Activated CD4-positive, CD25-positive, alpha-beta regulatory T cell treated with anti-CD3 and anti-CD28 coated beads, Interleukin-2, amount 50 U/mL, for 16 hours (primary cell): Measurements from ENCODE around the gene GPR62.

Experiments
- DNase-seq: peaks from one replicate; pipeline ENCODE4 v3.0.0-alpha.2; 2020; ENCODE audit warnings: low read depth, low spot score

Gene GPR62

DNA sequence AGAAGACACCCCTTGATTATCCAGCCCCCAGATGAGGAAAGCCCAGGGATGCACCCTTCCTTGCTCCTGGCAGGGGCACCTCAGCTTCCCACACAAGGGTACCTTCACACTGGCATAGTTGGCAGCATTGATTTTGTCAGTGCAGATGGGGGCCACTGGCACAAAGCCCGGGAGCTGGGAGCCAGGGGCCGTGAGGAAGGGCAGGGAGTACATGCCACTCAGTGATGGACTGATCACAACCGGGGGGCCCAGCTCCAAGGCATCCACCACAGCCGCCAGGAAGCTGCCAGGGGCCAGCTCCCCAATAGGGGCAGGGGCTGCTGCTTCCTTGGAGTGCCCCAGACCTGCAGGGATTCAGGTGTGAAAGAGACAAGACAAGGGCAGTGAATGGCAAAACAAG lies 14.7 kb downstream of the GPR62 start:
- no peak for DNase-seq

GRCh38 chr3:51970606-51971300 lies 15.6 kb downstream of the GPR62 start:
- DNase-seq = no peak

- DNase-seq = no peak
Observed at GRCh38 chr3:51971350-51971749, 16.2 kb downstream of the GPR62 start.

- DNase-seq = no peak
Observed at GRCh38 chr3:51974277-51974962, 19.2 kb downstream of the GPR62 start.

GRCh38 chr3:51974963-51975851 lies 20.0 kb downstream of the GPR62 start, which contains the start of gene ABHD14A:
ABHD14A (plus strand) TSS chr3:51975064; CDS start chr3:51975136, 72 bp downstream.
- peak; percentile 38 for DNase-seq

GRCh38 chr3:51975852-51976549 lies 20.8 kb downstream of the GPR62 start:
- no peak for DNase-seq

- DNase-seq = no peak
Observed at GRCh38 chr3:51977446-51978142, 22.4 kb downstream of the GPR62 start.

DNA sequence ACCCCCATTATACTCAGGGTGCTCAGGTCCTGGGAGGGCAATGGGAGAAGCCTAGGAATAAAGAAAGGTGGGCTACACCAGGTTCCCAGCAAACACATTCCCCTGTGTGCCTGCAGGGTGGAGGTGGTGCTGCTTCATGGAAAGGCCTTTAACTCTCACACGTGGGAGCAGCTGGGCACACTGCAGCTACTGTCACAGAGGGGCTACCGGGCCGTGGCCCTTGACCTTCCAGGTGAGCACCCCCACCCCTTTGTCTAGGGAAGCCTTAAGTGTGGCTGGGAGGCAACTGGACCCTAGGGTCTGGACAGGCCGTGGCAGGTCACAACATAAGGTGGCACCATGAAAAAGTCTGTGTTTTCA lies 22.9 kb downstream of the GPR62 start:
- no peak for DNase-seq

- DNase-seq = no peak
Observed at GRCh38 chr3:51980253-51980652, 25.1 kb downstream of the GPR62 start.

DNA sequence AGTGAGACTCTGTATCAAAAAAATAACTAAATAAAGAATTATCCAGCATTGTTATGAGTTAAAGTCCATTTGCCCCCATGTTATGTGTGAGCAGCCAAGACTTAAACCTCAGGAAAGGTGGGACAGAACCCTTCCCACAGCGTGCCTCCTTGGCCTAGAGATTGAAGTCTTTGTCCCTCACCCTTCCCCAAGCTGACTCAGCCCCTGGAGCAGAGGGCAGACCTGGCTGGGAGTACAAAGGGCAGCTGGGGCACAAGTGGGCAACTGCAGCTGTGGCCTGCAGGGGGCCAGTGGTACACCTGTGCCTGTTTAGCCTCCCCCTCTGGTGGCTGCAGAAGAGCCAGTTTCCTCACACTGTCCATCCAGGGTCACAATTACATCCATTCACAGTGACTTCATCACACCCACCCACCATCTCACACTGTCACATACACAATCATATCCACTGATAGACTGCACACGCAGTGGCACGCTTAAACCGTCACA lies 27.2 kb downstream of the GPR62 start:
- no peak for DNase-seq

- peak; percentile 42 for DNase-seq
Observed at GRCh38 chr3:51982838-51983577, 27.8 kb downstream of the GPR62 start, which contains the start of gene ACY1. ACY1 (plus strand) TSS chr3:51983535; CDS start chr3:51984065, 530 bp downstream.

DNA sequence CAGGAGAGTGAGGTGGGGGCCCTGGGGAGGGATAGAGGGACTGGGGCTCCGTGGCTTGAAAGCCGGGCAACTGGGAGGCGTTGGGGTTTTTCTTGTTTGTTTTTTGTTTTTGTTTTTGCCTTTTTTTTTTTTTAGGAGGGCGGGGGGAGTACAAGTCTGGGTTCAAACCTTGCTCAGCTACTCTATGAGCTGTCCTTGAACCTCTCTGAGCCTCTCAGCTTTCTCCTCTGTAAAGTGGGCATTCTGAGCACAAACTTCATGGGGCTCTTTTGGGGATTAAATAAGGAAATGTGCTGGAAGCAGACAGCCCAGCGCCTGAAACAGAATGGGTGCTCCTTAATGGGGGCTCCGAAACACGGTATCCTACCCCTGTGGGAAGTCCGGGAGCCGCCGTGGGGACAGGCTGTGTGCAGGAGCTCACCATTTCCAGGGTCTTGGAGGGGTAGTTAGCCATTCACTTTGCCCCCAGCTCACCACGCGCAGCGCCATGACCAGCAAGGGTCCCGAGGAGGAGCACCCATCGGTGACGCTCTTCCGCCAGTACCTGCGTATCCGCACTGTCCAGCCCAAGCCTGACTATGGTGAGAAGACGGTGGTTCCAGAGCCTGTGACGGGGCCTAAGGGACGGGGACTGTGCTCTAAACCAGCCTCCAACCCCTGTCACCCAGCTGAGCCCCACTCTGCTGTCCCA lies 28.5 kb downstream of the GPR62 start:
- no peak for DNase-seq

GRCh38 chr3:51984269-51984647 lies 29.1 kb downstream of the GPR62 start:
- DNase-seq = no peak

- DNase-seq = no peak
Observed at GRCh38 chr3:51985063-51985462, 29.9 kb downstream of the GPR62 start.

GRCh38 chr3:51986010-51986947 lies 31.1 kb downstream of the GPR62 start:
- no peak for DNase-seq

DNA sequence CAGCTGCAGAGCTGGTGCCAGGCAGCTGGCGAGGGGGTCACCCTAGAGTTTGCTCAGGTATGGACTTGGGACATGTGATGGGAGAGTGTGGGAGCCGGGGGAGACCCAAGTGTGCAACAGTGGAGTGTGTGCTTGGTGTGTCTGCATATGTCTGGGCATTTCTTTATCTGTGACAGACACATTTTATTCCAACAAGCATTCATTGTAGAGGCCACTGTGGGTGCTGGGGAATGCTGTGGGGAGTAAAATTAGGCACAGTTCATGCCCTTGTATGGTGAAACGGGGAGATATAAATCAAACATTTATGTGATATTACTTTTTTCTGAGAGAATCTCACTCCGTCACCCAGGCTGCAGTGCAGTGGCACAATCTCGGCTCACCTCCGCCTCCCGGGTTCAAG lies 32.4 kb downstream of the GPR62 start:
- DNase-seq = no peak

- no peak for DNase-seq
Observed at GRCh38 chr3:51988286-51989146, 33.3 kb downstream of the GPR62 start.
